H1 (cell line): ENCODE results near the gene WTIP. TPM values are rescaled to one million over a fixed set of nuclear protein-coding genes. Genes with fewer than 3 reads are reported as not detected.

Experiments
- CTCF ChIA-PET: fragments of 300-600 bp; sonication (Branson Sonifier 250); formaldehyde crosslinking; loops from one replicate; lab custom pipeline; 2021; ENCODE audit not compliant: partially characterized antibody; lab: Charles Lee
- POLR2A ChIA-PET: fragments of 300-600 bp; sonication (Branson Sonifier 250); formaldehyde crosslinking; loops from one replicate; lab custom pipeline; 2021; ENCODE audit warnings: inconsistent platforms; ENCODE audit not compliant: partially characterized antibody; lab: Charles Lee
- DNase-seq, 2 experiments: peaks; one replicate each; pipeline versions ENCODE4 v3.0.0 to v3.0.0-alpha.2; 2010 to 2022; ENCODE audit warnings: low spot score in 2 of 2, low read depth in 1 of 2, mixed read lengths in 1 of 2
- FAIRE-seq: peaks from 2 replicates; lab custom pipeline; 2011; peaks lifted over from hg19 to GRCh38; lab: Jason Lieb, UNC
- H2AFZ ChIP-seq: 2 replicates; pipeline ENCODE4 v1.8.1; 2012; ENCODE audit warnings: low read length, inconsistent platforms
- H2AK5ac ChIP-seq: 2 replicates; pipeline ENCODE4 v1.6.1; 2013; ENCODE audit warnings: low read depth, low read length
- H2BK120ac ChIP-seq: replicated peaks from 2 replicates; pipeline ENCODE3; 2013; ENCODE audit warnings: low read depth, low read length, inconsistent platforms
- H2BK12ac ChIP-seq: 2 replicates; pipeline ENCODE4 v1.6.1; 2013; ENCODE audit warnings: low read depth, low read length
- H2BK15ac ChIP-seq: 2 replicates; pipeline ENCODE4 v1.6.1; 2013; ENCODE audit warnings: low read length
- H2BK20ac ChIP-seq: 2 replicates; pipeline ENCODE4 v1.6.1; 2013; ENCODE audit warnings: low read length
- H2BK5ac ChIP-seq: 2 replicates; pipeline ENCODE4 v1.6.1; 2013; ENCODE audit warnings: low read depth, low read length
- H3K14ac ChIP-seq: 2 replicates; pipeline ENCODE4 v1.6.1; 2013; ENCODE audit warnings: inconsistent platforms; ENCODE audit not compliant: insufficient read length
- H3K18ac ChIP-seq: 2 replicates; pipeline ENCODE4 v1.6.1; 2013; ENCODE audit warnings: low read length; ENCODE audit errors: extremely low read depth
- H3K23ac ChIP-seq: 2 replicates; pipeline ENCODE4 v1.6.1; 2013; ENCODE audit warnings: inconsistent platforms; ENCODE audit not compliant: insufficient read length
- H3K23me2 ChIP-seq: 2 replicates; pipeline ENCODE4 v1.6.1; 2013; ENCODE audit warnings: low read depth, low read length
- H3K27ac ChIP-seq: 2 replicates; pipeline ENCODE4 v1.6.1; 2011; ENCODE audit warnings: low read depth, low read length, inconsistent platforms
- H3K27me3 ChIP-seq, 4 experiments: replicated peaks in 1 of 4; 1 replicate in 1 of 4; 2 replicates in 3 of 4; pipeline versions ENCODE4 v1.6.1 to v1.8.1; 2011 to 2013; ENCODE audit warnings: low read length in 3 of 4, mild to moderate bottlenecking in 3 of 4, inconsistent platforms in 2 of 4, mixed read lengths in 2 of 4, moderate library complexity in 1 of 4; ENCODE audit not compliant: control insufficient read depth in 3 of 4, insufficient read depth in 3 of 4; ENCODE audit errors: extremely low read depth in 1 of 4
- H3K36me3 ChIP-seq, 4 experiments: 2 replicates each; pipeline versions ENCODE4 v1.6.1 to v1.8.1; 2011 to 2013; ENCODE audit warnings: mild to moderate bottlenecking in 4 of 4, low read length in 3 of 4, moderate library complexity in 2 of 4, control low read depth in 1 of 4, inconsistent platforms in 1 of 4; ENCODE audit not compliant: insufficient read depth in 4 of 4, control insufficient read depth in 2 of 4
- H3K4ac ChIP-seq: replicated peaks from 2 replicates; pipeline ENCODE3; 2013; ENCODE audit warnings: low read length, low read depth, mixed read lengths, inconsistent platforms; ENCODE audit not compliant: insufficient read length
- H3K4me1 ChIP-seq, 4 experiments: replicated peaks in 1 of 4; 1 replicate in 1 of 4; 2 replicates in 3 of 4; pipeline versions ENCODE4 v1.6.1 to v1.8.1; 2011 to 2013; ENCODE audit warnings: low read length in 3 of 4, inconsistent platforms in 2 of 4, mixed read lengths in 1 of 4; ENCODE audit not compliant: insufficient read depth in 4 of 4, control insufficient read depth in 3 of 4
- H3K4me2 ChIP-seq, 2 experiments: 2 replicates each; pipeline versions ENCODE4 v1.6.1 to v1.8.1; 2011 to 2013; ENCODE audit warnings: low read depth in 2 of 2, low read length in 2 of 2, control low read depth in 1 of 2, inconsistent platforms in 1 of 2, mild to moderate bottlenecking in 1 of 2; ENCODE audit not compliant: insufficient read depth in 1 of 2
- H3K4me3 ChIP-seq, 4 experiments: fragments of 200-600, 300-600 bp in 1 of 4; sonication (generic), shearing (Covaris generic), sonication (Bioruptor Twin) in 1 of 4; 2 replicates each; pipeline versions ENCODE4 v1.5.1 to v1.8.1; 2011 to 2016; ENCODE audit warnings: low read length in 4 of 4, low read depth in 3 of 4, control low read depth in 2 of 4, inconsistent platforms in 2 of 4, mild to moderate bottlenecking in 2 of 4, mixed read lengths in 1 of 4, moderate library complexity in 1 of 4; ENCODE audit not compliant: insufficient read depth in 2 of 4; ENCODE audit errors: extremely low read depth in 1 of 4
- H3K56ac ChIP-seq: replicated peaks from 2 replicates; pipeline ENCODE3; 2013; ENCODE audit warnings: low read depth, mild to moderate bottlenecking, mixed read lengths, low read length, inconsistent platforms; ENCODE audit not compliant: insufficient read length
- H3K79me1 ChIP-seq: 2 replicates; pipeline ENCODE4 v1.6.1; 2013; ENCODE audit warnings: low read depth, low read length, control low read depth
- H3K79me2 ChIP-seq, 2 experiments: 2 replicates each; pipeline versions ENCODE4 v1.6.1 to v1.8.1; 2012 to 2013; ENCODE audit warnings: low read length in 2 of 2, mild to moderate bottlenecking in 2 of 2, inconsistent platforms in 1 of 2; ENCODE audit not compliant: insufficient read depth in 2 of 2, control insufficient read depth in 1 of 2
- H3K9ac ChIP-seq, 4 experiments: replicated peaks in 1 of 4; 1 replicate in 1 of 4; 2 replicates in 3 of 4; pipeline versions ENCODE4 v1.6.1 to v1.8.1; 2011 to 2013; ENCODE audit warnings: low read depth in 3 of 4, low read length in 3 of 4, control low read depth in 2 of 4, mild to moderate bottlenecking in 2 of 4, moderate library complexity in 2 of 4, inconsistent platforms in 1 of 4; ENCODE audit errors: extremely low read depth in 1 of 4
- H3K9me3 ChIP-seq, 2 experiments: 2 replicates each; pipeline versions ENCODE4 v1.6.1 to v1.8.1; 2012 to 2013; ENCODE audit warnings: mild to moderate bottlenecking in 2 of 2, moderate library complexity in 2 of 2, control low read depth in 1 of 2, inconsistent platforms in 1 of 2, low read depth in 1 of 2, low read length in 1 of 2, mixed read lengths in 1 of 2; ENCODE audit not compliant: insufficient read depth in 2 of 2
- H4K20me1 ChIP-seq, 2 experiments: replicated peaks in 1 of 2; 2 replicates each; pipeline versions ENCODE3 to v1.8.1; 2011 to 2013; ENCODE audit warnings: inconsistent platforms in 2 of 2, low read length in 2 of 2, mild to moderate bottlenecking in 1 of 2; ENCODE audit not compliant: insufficient read depth in 2 of 2, control insufficient read depth in 1 of 2
- H4K5ac ChIP-seq: 2 replicates; pipeline ENCODE4 v1.6.1; 2013; ENCODE audit warnings: low read length, low read depth, mixed read lengths, inconsistent platforms; ENCODE audit not compliant: insufficient read length
- H4K8ac ChIP-seq: 2 replicates; pipeline ENCODE4 v1.8.0; 2013; ENCODE audit warnings: mild to moderate bottlenecking, moderate library complexity, low read length, inconsistent platforms; ENCODE audit not compliant: insufficient read depth; ENCODE audit errors: extremely low read depth
- H4K91ac ChIP-seq: replicated peaks from 2 replicates; pipeline ENCODE3; 2013; ENCODE audit warnings: low read length, mixed read lengths, inconsistent platforms; ENCODE audit not compliant: insufficient read length
- CBX8 ChIP-seq: fragments of 300-800, 300-1000 bp; sonication (generic); IDR thresholded peaks from 2 replicates; pipeline ENCODE4 v1.7.1; 2016; ENCODE audit warnings: low read depth, low read length, borderline replicate concordance
- FOSL1 ChIP-seq: IDR thresholded peaks from 2 replicates; pipeline ENCODE4 v1.6.1; 2011; ENCODE audit warnings: mild to moderate bottlenecking, low read depth, low read length, moderate library complexity; ENCODE audit not compliant: insufficient read depth
- HDAC2 ChIP-seq, 2 experiments: fragments of 300-600 bp in 1 of 2; sonication (generic) in 1 of 2; IDR thresholded peaks; 2 replicates each; pipeline ENCODE4 v1.6.1; 2011 to 2012; ENCODE audit warnings: low read depth in 2 of 2, low read length in 2 of 2, mild to moderate bottlenecking in 2 of 2, moderate library complexity in 2 of 2, borderline replicate concordance in 1 of 2, inconsistent platforms in 1 of 2
- RAD21 ChIP-seq, 2 experiments: IDR thresholded peaks in 1 of 2; conservative IDR thresholded peaks in 1 of 2; 2 replicates each; pipeline ENCODE4 v1.6.1; 2011; ENCODE audit warnings: low read depth in 2 of 2, low read length in 2 of 2, improper control_type of control experiment in 1 of 2, inconsistent platforms in 1 of 2, mild to moderate bottlenecking in 1 of 2, moderate library complexity in 1 of 2
- SAP30 ChIP-seq: fragments of 300-600 bp; sonication (generic); IDR thresholded peaks from 2 replicates; pipeline ENCODE4 v1.7.1; 2012; ENCODE audit warnings: low read length, moderate library complexity, mild to moderate bottlenecking, inconsistent platforms; ENCODE audit not compliant: insufficient read depth, insufficient replicate concordance
- WGBS, 2 experiments: shearing (Covaris generic) in 1 of 2; methylation state at CpG; one replicate each; pipeline versions ENCODE4 v1.1.6 to v1.1.7; 2013 to 2015; ENCODE audit warnings: low lambda C conversion rate in 2 of 2, mixed read lengths in 2 of 2, inconsistent platforms in 1 of 2, low coverage in 1 of 2, missing lambda C conversion rate in 1 of 2; ENCODE audit not compliant: insufficient replicate concordance in 2 of 2, insufficient coverage in 1 of 2, insufficient read length in 1 of 2; ENCODE audit errors: extremely low coverage in 1 of 2, missing lambda C conversion rate in 1 of 2; 5-methylcytosine and 5-hydroxymethylcytosine counted together
- polyA plus RNA-seq, 7 experiments: library from polyadenylated mRNA; depleted of rRNA in 3 of 7; stranded (reverse) in 5 of 7; unstranded in 2 of 7; fragments of >200 nt in 5 of 7; fragments of 200-250 nt in 2 of 7; gene quantifications; 1 replicate in 5 of 7; 2 replicates in 1 of 7; 4 replicates in 1 of 7; pipeline versions ENCODE4 v1.2.1 to v1.2.3, GENCODE V29; 2011 to 2013; ENCODE audit warnings: missing spikeins in 2 of 7, mixed read lengths in 2 of 7
- total RNA-seq: library from RNA; stranded (reverse); fragmentation: NEBNext Ultra II Directional; extraction: Animal tissue kit (Norgen Biotek cat#: 25700); gene quantifications from 2 replicates; pipeline ENCODE4 v1.2.1, GENCODE V29; 2021
- TF ChIP-seq, protein P1 (sequence below): IDR thresholded peaks from 2 replicates; pipeline ENCODE4 v1.6.1; 2012; ENCODE audit warnings: inconsistent platforms

The WTIP gene
- total and polyA plus RNA-seq, 2 of the 8 experiments (the other 6 are each of a cell fraction or from before 2014, with no cell fraction given): 8.7 to 15.4 TPM

DNA sequence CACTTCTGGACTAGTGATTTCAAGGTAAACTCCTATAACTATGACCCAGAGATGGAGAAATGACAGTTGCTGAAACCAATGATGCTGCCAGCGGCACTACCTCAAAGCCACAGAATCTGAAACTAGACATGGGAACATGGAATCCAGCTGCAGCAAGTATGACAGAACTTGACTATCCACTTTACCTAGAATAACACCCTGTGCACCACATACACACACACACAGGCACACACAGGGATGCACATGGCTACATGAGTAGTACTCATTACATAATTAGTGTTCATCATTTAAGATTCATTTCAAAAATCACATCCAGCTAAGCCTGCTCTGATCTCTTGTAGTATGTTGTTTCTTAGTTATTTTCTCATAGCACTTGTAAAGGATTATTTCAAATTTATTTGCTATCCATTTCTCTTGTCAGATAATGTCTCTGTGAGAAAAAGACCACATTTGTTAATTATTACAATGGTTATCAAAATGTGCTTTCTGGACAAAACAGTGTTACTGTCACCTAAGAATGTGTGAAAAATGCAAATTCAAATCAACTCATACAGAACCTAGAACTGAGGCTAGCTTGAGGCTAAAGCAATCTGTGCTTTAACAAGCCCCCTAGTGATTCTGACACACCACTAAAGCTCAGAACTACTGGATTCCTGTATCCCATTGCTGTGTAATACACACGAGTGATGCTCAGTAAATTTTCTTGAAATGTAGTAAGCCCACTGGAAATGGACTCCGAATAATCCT lies 59.4 kb downstream of the WTIP start:
- no peaks in the 10 kb centered on the region for H3K23me2 ChIP-seq
- ChIA-PET CTCF (no interaction called here), POLR2A (no interaction called here)
- no peak overlapping the region for H2BK15ac ChIP-seq
- H4K5ac ChIP-seq: no peak overlapping the region
- FAIRE-seq: no peak
- no peaks in the 10 kb centered on the region for H3K79me1 ChIP-seq
- H3K36me3 ChIP-seq: no peaks in the 10 kb centered on the region
- no peak overlapping the region for H3K14ac ChIP-seq
- no peak overlapping the region for H4K8ac ChIP-seq
- H3K4me2 ChIP-seq: no peak overlapping the region
- H3K4me1 ChIP-seq: no peaks in the 10 kb centered on the region
- no peak overlapping the region for H2BK120ac ChIP-seq
- H3K56ac ChIP-seq: no peak overlapping the region
- TF ChIP-seq FOSL1: no peak
- TF ChIP-seq RAD21 (IDR thresholded peaks at IDR 0.05 in 1 of 2, conservative IDR thresholded peaks at IDR 0.05 in 1 of 2; ENCODE audit: low read depth in 2 of 2, low read length in 2 of 2): no peak
- TF ChIP-seq, protein P1, sequence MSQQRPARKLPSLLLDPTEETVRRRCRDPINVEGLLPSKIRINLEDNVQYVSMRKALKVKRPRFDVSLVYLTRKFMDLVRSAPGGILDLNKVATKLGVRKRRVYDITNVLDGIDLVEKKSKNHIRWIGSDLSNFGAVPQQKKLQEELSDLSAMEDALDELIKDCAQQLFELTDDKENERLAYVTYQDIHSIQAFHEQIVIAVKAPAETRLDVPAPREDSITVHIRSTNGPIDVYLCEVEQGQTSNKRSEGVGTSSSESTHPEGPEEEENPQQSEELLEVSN: no peak
- no peak for TF ChIP-seq CBX8
- no peak for TF ChIP-seq HDAC2 (IDR thresholded peaks at IDR 0.05; ENCODE audit: borderline replicate concordance in 1 of 2, low read depth in 2 of 2, low read length in 2 of 2)
- TF ChIP-seq SAP30: no peak
- peaks cover 0 to 1% (median 0%) of the 10 kb centered on the region in 4 experiments; a peak in 1 of 7 replicates for H3K27me3 ChIP-seq
- DNase-seq: no peak
- no peak overlapping the region for H2AFZ ChIP-seq
- H3K18ac ChIP-seq: no peak overlapping the region
- H3K27ac ChIP-seq: no peak overlapping the region
- no peak overlapping the region for H3K23ac ChIP-seq
- H2AK5ac ChIP-seq: no peak overlapping the region
- H2BK12ac ChIP-seq: no peak overlapping the region
- 83% methylated on average over 3 of the region's 3 CpGs; no CpG with 5 or more reads in 1 of the 2 experiments for WGBS, 2 experiments
- no peak overlapping the region for H2BK5ac ChIP-seq
- no peak overlapping the region for H3K4me3 ChIP-seq
- no peaks in the 10 kb centered on the region for H3K79me2 ChIP-seq
- H4K91ac ChIP-seq: no peak overlapping the region
- no peak overlapping the region for H3K9ac ChIP-seq
- H4K20me1 ChIP-seq: no peaks in the 10 kb centered on the region
- H2BK20ac ChIP-seq: no peak overlapping the region
- peaks cover 19% of the 10 kb centered on the region in 2 experiments for H3K9me3 ChIP-seq
- no peak overlapping the region for H3K4ac ChIP-seq
